AG04449 (cell line): ENCODE measurements around the gene MOV10L1.

Experiments used
- CTCF ChIA-PET: fragments of 350-600 bp; formaldehyde crosslinking; extraction: SDS; loops from one replicate; lab custom pipeline; 2021; ENCODE audit warnings: antibody characterized with exemption; lab: Yijun Ruan, JAX
- POLR2A ChIA-PET: fragments of 400-600, 350-600 bp; formaldehyde crosslinking; extraction: SDS; loops from one replicate; lab custom pipeline; 2020; ENCODE audit warnings: antibody characterized with exemption, inconsistent platforms; lab: Yijun Ruan, JAX
- DNase-seq: peaks from one replicate; pipeline ENCODE4 v3.0.0-alpha.2; 2010; ENCODE audit warnings: low read depth, low spot score
- H3K4me3 ChIP-seq: 2 replicates; pipeline ENCODE4 v1.5.1; 2011; ENCODE audit warnings: low read depth, mild to moderate bottlenecking, control low read depth, low read length
- CTCF ChIP-seq: IDR thresholded peaks from one replicate; pipeline ENCODE4 v1.5.1; 2011; ENCODE audit warnings: mild to moderate bottlenecking, moderate library complexity, low read length, control low read depth, inconsistent platforms; ENCODE audit not compliant: insufficient read depth; ENCODE audit errors: missing control alignments

MOV10L1 gene

DNA sequence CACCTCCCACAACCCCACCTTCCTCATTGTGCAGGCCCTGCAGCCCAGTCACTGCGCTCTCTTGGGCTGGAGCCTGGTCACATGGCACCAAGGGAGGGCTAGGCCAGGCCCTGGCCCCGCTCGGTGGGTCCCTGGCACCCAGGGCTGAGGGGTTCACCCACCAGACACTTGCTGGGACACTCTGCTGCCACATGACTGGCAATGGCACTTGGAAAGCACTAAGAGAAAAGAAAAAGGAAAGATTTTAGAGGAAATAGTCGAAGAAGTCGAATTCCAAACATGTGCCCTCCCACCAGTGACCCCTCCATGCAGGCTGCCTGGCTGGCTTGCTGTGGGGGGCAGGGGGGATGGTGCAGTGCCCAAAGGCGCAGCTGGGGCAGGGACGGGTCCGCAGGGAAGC lies 19.4 kb upstream of the MOV10L1 start:
- CTCF ChIA-PET: no interaction called here
- DNase-seq: no peak
- POLR2A ChIA-PET: no interaction called here
- H3K4me3 ChIP-seq: no peak overlapping the region
- no peak for TF ChIP-seq CTCF

DNA sequence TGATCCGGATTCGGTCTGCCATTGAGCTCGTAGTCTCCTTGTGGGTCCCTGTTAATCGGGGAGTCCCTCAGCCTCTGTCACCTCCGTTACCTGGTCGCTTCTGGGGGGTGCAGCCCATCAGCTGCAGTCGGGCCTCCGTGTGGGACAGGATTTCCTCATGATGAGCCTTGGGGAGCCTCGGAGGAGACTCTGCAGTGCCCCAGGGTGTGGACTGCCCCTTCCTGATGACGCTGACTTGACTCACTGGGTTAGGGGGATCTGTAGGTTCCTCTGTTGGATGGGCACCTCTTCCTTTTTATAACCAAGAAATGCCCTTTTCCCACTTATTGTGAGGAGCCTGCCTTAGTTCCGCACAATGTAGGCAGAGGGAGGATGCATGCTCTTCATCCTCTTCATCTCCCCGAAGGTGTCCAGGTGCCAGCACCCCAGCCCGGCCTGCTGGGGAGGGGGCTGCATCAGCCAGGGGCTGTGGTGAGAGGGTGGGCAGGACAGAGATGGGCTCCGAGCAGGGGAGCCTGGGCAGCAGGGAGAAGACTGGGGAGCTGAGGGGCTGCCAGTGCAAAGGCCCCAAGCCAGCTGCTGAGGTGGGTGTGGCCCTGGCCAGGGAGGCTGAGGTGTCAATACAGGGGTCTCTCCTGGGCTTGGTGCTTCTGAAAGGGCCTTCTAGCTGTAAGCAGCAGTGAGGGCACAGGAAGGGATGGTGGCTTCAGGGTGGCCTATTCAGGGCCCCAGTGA lies 18.2 kb upstream of the MOV10L1 start:
- no peak for DNase-seq
- no peak for TF ChIP-seq CTCF
- POLR2A ChIA-PET: no interaction called here
- no peak overlapping the region for H3K4me3 ChIP-seq
- CTCF ChIA-PET: no interaction called here

DNA sequence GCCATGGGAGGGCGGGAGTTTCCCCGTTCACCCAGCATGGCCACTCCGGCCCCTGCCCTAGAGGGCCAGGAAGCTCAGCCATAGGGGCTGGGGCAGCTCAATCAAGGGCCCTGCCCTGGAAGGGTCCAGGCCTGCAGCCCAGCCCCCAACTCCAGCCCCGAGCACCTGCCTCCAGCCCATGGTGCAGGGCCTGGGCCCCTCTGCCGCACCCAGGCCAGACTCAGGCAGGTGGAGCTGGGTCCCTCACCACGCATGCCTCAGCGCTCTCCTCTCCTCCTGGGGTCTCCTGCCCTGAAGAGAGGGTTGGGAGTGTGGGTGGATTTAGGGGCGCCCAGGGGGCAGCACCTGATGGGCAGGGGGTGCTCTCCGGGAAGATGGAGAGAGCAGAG lies 17.6 kb upstream of the MOV10L1 start:
- no peak overlapping the region for H3K4me3 ChIP-seq
- no peak for TF ChIP-seq CTCF
- no peak for DNase-seq
- POLR2A ChIA-PET: no interaction called here
- CTCF ChIA-PET: no interaction called here

DNA sequence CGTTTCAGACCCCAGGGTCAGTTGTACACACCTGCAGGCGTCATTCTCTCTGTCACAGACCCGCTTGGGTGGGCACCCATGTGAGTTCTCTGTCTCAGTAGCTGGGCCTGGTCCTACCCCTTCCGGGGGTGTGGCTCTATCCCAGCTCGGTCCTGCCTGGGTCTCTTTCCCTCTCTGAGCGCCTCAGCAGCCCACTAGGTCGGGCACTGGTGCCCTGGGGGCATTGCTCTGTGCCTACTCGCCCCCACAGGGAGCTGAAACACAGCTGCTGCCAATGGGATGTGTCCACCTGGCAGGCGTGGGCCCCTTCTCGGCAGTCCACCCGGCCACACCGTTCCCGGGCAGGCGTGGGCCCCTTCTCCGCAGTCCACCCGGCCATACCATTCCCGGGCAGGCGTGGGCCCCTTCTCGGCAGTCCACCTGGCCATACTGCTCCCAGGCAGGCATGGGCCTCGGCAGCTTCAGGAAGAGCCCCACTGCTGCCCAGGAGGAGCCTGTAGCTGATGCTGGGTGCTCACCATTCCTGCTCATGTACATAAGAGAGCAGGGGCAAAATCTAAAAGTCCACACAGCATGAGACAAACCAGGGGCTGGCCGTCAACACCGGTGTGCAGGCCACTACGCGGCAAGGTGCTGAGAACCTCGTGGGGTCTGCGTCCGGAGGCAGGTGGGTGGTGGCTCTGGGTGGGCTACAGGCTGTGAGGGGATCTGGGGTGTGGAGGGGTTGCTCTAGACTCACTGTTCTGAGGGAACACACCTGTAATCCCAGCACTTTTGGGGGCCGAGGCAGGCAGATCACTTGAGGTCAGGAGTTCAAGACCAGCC lies 16.9 kb upstream of the MOV10L1 start:
- no peak overlapping the region for H3K4me3 ChIP-seq
- ChIA-PET POLR2A (no interaction called here), CTCF (no interaction called here)
- DNase-seq: no peak
- no peak for TF ChIP-seq CTCF

DNA sequence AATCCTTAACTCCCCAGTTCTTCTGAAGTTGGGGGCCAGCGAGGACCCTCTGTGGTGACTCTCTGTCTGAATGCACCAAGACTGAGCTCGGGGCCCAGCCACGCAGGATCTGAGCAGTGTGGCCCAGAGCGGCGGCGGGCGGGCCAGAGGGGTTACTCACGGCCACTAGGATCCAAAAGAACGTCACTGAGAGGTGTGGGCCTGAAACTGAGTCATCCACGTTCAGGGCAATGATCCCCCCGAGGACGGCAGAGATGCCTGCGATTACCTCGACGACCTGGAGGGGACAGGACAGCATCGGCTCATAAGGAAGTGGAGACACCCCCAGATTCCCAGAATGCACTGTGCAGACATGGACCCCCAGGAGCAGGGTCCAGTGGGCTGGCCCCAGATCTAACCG lies 15.8 kb upstream of the MOV10L1 start:
- DNase-seq: no peak
- TF ChIP-seq CTCF: no peak
- H3K4me3 ChIP-seq: no peak overlapping the region
- ChIA-PET POLR2A (no interaction called here), CTCF (interaction anchor here (1.1 kb wide), 1 partner anchor 44 kb away, joined by 3 read pairs; no protein-coding TSS in a partner anchor)
